Measurements from ENCODE around the gene TRIM9. TPM values are rescaled to one million over a fixed set of nuclear protein-coding genes. Genes with fewer than 3 reads are reported as not detected.

Gene TRIM9
- total and polyA plus RNA-seq, 9 of the 15 experiments (the other 6 are each of a cell fraction or from before 2014, with no cell fraction given) = 0.03 to 0.15 (median 0.04) TPM; not detected in 4

DNA sequence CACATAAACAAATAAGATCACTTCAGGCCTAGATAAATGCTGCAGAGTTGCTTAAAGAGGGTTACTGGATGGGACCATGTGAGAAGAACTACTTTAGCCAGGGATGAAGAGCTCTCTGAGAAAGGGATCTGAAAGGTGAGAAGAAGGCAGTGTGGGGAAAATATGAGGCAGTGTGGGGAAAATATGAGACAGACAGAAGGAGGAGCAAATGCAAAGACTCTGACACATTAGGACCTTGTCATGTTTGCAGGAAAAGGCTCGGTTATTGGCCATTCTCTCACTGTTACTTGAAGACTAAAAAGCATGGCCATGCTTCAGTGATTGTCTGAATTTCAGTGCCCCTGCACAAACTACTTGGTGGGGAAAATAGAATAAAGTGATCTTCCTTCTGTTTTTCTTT lies 22.7 kb upstream of the TRIM9 start (continued):
- TF ChIP-seq, protein P1, sequence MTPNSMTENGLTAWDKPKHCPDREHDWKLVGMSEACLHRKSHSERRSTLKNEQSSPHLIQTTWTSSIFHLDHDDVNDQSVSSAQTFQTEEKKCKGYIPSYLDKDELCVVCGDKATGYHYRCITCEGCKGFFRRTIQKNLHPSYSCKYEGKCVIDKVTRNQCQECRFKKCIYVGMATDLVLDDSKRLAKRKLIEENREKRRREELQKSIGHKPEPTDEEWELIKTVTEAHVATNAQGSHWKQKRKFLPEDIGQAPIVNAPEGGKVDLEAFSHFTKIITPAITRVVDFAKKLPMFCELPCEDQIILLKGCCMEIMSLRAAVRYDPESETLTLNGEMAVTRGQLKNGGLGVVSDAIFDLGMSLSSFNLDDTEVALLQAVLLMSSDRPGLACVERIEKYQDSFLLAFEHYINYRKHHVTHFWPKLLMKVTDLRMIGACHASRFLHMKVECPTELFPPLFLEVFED (CRISPR knock-in tag; conservative IDR thresholded peaks at IDR 0.05) = no peak
- TF ChIP-seq, protein P2, sequence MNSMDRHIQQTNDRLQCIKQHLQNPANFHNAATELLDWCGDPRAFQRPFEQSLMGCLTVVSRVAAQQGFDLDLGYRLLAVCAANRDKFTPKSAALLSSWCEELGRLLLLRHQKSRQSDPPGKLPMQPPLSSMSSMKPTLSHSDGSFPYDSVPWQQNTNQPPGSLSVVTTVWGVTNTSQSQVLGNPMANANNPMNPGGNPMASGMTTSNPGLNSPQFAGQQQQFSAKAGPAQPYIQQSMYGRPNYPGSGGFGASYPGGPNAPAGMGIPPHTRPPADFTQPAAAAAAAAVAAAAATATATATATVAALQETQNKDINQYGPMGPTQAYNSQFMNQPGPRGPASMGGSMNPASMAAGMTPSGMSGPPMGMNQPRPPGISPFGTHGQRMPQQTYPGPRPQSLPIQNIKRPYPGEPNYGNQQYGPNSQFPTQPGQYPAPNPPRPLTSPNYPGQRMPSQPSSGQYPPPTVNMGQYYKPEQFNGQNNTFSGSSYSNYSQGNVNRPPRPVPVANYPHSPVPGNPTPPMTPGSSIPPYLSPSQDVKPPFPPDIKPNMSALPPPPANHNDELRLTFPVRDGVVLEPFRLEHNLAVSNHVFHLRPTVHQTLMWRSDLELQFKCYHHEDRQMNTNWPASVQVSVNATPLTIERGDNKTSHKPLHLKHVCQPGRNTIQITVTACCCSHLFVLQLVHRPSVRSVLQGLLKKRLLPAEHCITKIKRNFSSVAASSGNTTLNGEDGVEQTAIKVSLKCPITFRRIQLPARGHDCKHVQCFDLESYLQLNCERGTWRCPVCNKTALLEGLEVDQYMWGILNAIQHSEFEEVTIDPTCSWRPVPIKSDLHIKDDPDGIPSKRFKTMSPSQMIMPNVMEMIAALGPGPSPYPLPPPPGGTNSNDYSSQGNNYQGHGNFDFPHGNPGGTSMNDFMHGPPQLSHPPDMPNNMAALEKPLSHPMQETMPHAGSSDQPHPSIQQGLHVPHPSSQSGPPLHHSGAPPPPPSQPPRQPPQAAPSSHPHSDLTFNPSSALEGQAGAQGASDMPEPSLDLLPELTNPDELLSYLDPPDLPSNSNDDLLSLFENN (IDR thresholded peaks at IDR 0.05; ENCODE audit: low read depth in 2 of 2, low read length in 2 of 2) = no peak

DNA sequence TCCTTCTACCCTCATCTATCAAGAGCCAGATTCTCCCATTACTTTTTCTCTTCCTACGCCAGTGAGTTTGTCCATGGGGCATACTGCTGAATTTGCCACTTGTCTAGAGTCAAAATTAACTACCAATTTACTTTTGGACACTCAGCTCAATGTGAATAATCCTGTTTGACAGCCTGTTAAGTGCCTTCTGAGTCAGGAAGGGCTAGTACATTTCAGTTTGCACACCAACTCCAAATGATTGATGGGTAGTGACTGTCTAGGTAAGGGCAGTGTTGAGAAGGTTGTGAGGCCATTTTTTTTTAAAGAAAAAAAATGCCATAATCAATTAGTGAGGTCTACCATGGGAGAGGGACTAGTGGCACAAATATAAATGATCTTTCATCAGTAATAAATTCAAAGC lies 21.8 kb upstream of the TRIM9 start:
- in situ Hi-C loops (cut with MboI) = no loop called here
- no TSS peak for BruUV-seq (replicated peaks)
- TF ChIP-seq SRSF3 (IDR thresholded peaks at IDR 0.05; ENCODE audit: insufficient read depth, low read length) (no peak), ZBTB5 (IDR thresholded peaks at IDR 0.05) (no peak), SRSF1 (IDR thresholded peaks at IDR 0.05; ENCODE audit: low read depth, low read length) (no peak), CBFA2T3 (IDR thresholded peaks at IDR 0.05) (no peak), ZNF239 (CRISPR knock-in tag; IDR thresholded peaks at IDR 0.05) (no peak), POLR2AphosphoS5 (IDR thresholded peaks at IDR 0.05; ENCODE audit: control insufficient read depth, insufficient read depth, low read depth, low read length) (no peak), DDX20 (tag; IDR thresholded peaks at IDR 0.05; ENCODE audit: low read depth) (no peak), SMAD2 (IDR thresholded peaks at IDR 0.05; ENCODE audit: low read depth, low read length) (no peak)
- TF ChIP-seq, protein P3, sequence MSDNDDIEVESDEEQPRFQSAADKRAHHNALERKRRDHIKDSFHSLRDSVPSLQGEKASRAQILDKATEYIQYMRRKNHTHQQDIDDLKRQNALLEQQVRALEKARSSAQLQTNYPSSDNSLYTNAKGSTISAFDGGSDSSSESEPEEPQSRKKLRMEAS (CRISPR knock-in tag; IDR thresholded peaks at IDR 0.05) = no peak
- TF ChIP-seq, protein P4, sequence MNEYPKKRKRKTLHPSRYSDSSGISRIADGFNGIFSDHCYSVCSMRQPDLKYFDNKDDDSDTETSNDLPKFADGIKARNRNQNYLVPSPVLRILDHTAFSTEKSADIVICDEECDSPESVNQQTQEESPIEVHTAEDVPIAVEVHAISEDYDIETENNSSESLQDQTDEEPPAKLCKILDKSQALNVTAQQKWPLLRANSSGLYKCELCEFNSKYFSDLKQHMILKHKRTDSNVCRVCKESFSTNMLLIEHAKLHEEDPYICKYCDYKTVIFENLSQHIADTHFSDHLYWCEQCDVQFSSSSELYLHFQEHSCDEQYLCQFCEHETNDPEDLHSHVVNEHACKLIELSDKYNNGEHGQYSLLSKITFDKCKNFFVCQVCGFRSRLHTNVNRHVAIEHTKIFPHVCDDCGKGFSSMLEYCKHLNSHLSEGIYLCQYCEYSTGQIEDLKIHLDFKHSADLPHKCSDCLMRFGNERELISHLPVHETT (CRISPR knock-in tag; conservative IDR thresholded peaks at IDR 0.05 in 1 of 2, IDR thresholded peaks at IDR 0.05 in 1 of 2) = no peak

More for the DNA sequence above, 21.8 kb upstream of the TRIM9 start:
- WGBS (ENCODE audit: insufficient coverage, low coverage, missing lambda C conversion rate) = 0% methylated on average over 1 of the region's 1 CpG
- Histone ChIP-seq H3K27ac (ENCODE audit: extremely low read depth, low read depth, low read length) (no peak overlapping the region), H3K36me3 (ENCODE audit: control insufficient read depth, insufficient read depth, low read length) (no peaks in the 10 kb centered on the region), H3K4me2 (ENCODE audit: insufficient read depth, low read length) (no peak overlapping the region), H3K9me1 (ENCODE audit: control insufficient read depth, insufficient read depth, low read length) (no peaks in the 10 kb centered on the region), H3K4me3 (no peak overlapping the region), H3K9me3 (replicated peaks; ENCODE audit: control insufficient read depth, insufficient read depth, low read depth, low read length) (no peaks in the 10 kb centered on the region), H3K79me2 (ENCODE audit: control insufficient read depth, insufficient read depth, low read length) (no peaks in the 10 kb centered on the region), H4K20me1 (replicated peaks; ENCODE audit: control insufficient read depth, insufficient read depth, low read length) (no peaks in the 10 kb centered on the region), H3K9ac (ENCODE audit: insufficient read depth in 1 of 2, low read depth in 2 of 2, low read length in 2 of 2) (no peak overlapping the region), H2AFZ (ENCODE audit: low read depth, low read length) (no peak overlapping the region), H3K27me3 (ENCODE audit: control insufficient read depth in 2 of 2, insufficient read depth in 2 of 2, low read length in 2 of 2) (no peaks in the 10 kb centered on the region), H3K4me1 (replicated peaks in 1 of 2; ENCODE audit: control insufficient read depth in 2 of 2, insufficient read depth in 2 of 2, low read length in 2 of 2) (no peaks in the 10 kb centered on the region)
- ChIA-PET CTCF (ENCODE audit: low intra/inter-chr PET ratio) (no interaction called here), POLR2A (no interaction called here)
- DNase-seq (ENCODE audit: extremely low read depth in 1 of 4, low spot score in 3 of 4) = no peak
- FAIRE-seq = no peak
- intact Hi-C loops (cut with micrococcal nuclease) = no loop called here
- ATAC-seq = no peak

All from K562 (cell line).